Subcutaneous adipose tissue (tissue), 4 donors: ENCODE data around the gene BIRC7. TPM values are rescaled to one million over a fixed set of nuclear protein-coding genes. Genes with fewer than 3 reads are reported as not detected.

ENCODE experiments used
- total RNA-seq, 4 donors: library from RNA; depleted of rRNA; stranded (reverse); fragments of >200 nt; gene quantifications; one replicate each; pipeline ENCODE4 v1.1.0, GENCODE V29; 2016
- TF ChIP-seq, protein P1 (sequence below): fragments of 450-650 bp; IDR thresholded peaks from one replicate; pipeline ENCODE4 v1.5.1; 2016; ENCODE audit warnings: low read depth, mild to moderate bottlenecking, control low read depth, antibody characterized with exemption, moderate library complexity

BIRC7 gene
- total RNA-seq, 4 donors from 2014 or later, result 1.3 to 3.9 TPM; not detected in 2

DNA sequence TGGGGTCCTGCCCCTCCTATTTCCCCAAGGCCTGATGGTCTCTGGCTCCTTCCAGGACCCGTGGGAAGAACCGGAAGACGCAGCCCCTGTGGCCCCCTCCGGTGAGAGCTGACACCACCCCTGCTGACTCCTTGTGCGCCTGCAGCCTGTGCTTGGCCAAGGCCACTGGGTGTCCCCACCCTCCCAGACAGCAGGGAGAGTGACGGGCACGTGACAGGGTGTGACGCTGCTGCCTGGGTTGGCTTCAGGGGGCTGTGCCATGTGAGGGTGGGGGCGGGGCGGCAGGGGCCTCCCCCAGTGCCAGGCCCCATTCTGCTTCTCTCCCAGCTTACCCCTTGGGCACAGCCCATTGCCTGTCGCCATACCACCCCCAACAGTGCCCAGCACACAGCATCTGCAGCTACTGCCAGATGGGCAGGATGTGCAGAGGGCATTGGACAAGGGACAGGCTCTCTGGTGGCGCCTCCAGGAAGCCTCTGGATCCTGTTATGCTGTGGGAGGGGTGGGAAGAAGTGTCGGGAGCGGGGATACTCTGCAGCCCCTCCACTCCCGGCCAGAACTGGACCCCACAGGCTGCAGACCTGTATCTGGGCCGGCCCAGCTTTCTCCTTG lies 2.9 kb downstream of the BIRC7 start:
- TF ChIP-seq, protein P1, sequence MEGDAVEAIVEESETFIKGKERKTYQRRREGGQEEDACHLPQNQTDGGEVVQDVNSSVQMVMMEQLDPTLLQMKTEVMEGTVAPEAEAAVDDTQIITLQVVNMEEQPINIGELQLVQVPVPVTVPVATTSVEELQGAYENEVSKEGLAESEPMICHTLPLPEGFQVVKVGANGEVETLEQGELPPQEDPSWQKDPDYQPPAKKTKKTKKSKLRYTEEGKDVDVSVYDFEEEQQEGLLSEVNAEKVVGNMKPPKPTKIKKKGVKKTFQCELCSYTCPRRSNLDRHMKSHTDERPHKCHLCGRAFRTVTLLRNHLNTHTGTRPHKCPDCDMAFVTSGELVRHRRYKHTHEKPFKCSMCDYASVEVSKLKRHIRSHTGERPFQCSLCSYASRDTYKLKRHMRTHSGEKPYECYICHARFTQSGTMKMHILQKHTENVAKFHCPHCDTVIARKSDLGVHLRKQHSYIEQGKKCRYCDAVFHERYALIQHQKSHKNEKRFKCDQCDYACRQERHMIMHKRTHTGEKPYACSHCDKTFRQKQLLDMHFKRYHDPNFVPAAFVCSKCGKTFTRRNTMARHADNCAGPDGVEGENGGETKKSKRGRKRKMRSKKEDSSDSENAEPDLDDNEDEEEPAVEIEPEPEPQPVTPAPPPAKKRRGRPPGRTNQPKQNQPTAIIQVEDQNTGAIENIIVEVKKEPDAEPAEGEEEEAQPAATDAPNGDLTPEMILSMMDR, result no peak

DNA sequence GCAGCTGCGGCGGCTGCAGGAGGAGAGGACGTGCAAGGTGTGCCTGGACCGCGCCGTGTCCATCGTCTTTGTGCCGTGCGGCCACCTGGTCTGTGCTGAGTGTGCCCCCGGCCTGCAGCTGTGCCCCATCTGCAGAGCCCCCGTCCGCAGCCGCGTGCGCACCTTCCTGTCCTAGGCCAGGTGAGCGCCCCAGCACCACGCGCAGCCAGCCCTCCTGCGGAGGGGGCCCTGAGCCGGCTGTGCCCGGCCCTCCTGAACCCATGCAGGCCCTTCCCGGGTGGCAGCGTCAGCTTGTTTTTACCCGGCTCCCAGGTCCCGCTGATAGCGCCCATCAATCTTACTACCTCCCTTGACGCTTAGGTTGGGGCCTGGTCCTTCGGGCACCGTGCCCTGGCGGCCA lies 3.7 kb downstream of the BIRC7 start:
- TF ChIP-seq, protein P1, result no peak

DNA sequence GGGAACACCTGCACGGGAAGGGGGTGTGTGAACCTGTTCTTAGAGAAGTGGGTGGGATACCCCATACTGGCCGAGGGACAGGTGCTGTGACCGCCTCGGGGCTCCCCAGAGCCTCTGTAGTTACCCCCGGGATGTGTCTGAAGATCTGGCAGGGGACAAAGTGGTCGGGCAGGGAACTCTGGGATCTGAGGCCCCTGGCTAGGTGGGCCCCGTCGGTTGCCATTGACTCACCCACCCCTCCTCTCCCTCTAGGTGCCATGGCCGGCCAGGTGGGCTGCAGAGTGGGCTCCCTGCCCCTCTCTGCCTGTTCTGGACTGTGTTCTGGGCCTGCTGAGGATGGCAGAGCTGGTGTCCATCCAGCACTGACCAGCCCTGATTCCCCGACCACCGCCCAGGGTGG lies 4.3 kb downstream of the BIRC7 start:
- TF ChIP-seq, protein P1, result no peak

DNA sequence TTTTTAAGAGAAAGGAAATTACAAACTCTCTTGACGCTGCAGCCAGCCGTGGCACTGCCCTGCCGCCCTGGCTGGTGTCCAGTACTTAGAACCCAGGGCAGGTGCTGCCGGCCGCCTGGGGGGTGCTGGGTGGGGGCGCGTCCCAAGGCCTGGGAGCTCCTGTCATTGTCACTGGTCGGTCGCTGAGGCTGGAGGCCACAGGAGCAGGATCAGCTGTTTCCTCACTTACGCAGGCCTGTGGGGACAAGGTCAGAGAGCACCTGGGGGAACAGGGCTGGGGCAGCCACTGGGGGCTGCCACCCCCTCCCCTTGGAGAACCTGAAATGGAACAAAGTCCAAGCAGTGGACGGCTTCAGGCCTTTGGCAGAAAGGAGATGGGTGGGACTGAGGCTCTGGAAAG lies 5.6 kb downstream of the BIRC7 start:
- TF ChIP-seq, protein P1, result no peak

DNA sequence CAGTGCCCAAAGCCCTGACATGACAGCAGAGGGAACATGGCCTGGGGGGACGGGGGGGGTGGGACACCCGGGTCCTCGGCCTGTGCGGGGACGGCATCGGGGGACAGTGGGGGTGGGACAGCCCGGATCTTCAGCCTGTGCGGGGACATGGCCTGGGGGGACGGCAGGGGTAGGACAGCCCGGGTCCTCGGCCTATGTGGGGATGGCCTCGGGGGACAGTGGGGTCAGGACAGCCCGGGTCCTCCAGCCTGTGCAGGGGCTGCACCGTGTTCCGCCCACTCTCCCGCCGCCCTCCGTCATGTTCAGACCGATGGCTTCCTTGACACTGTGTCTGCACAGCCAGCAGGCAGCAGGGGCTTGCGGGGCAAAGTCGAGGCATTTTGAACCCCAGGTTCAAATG lies 7.0 kb downstream of the BIRC7 start:
- TF ChIP-seq, protein P1, result no peak

DNA sequence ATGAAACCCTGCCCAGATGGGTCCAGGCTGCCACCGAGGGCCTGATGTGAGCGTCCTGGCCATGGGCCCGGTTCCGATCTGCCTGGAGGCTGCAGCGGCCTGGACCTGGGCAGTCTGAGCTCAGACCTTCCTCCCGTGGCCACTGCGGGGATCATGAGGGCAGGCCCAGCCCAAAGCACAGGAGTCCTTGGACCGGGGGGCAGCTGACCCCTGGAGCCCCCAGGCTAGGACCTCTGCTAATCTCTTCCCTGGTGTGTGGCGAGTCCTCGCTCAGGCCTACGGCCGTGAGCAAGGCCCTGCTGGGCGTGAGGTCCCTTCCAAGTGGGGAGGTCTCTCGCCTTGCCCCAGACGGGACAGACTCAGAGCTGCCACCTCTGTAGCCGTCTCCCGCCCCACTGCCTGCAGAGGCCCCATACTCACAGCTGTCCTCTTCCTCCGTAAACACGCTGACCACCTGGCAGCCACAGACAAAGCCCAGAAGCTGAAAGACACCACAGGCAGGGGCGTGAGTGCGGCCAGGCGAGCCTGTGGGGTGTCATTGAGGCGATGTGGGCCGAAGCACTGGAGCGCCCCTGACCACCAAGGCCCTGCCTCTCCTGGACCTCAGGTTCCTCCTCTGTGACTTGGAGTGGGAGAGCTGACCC lies 8.0 kb downstream of the BIRC7 start:
- TF ChIP-seq, protein P1, result no peak

DNA sequence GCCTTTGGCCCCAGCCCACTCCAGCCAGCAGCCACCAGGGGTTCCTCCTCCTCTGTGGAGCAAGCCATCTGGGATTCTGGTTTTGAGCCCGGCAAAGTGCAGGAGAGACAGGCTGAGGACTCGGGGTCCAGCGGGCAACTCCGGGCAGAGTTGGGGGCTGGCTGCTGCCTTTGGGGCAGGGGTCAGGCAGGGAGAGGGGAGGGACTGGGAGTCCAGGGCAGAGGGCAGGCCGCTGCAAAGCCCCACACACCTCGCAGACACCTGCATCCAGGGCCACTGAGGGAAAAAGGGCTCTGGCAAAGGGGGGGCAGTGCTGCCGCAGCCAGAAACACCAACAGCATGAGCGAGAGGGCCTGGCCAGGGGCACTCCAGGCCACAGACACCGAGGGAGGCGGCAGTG lies 8.8 kb downstream of the BIRC7 start:
- TF ChIP-seq, protein P1, result no peak
